ENCODE measurements around the gene ZNF804B. TPM values are rescaled to one million over a fixed set of nuclear protein-coding genes. Genes with fewer than 3 reads are reported as not detected.

The ZNF804B gene
- total and polyA plus RNA-seq, 4 experiments from 2014 or later = not detected

DNA sequence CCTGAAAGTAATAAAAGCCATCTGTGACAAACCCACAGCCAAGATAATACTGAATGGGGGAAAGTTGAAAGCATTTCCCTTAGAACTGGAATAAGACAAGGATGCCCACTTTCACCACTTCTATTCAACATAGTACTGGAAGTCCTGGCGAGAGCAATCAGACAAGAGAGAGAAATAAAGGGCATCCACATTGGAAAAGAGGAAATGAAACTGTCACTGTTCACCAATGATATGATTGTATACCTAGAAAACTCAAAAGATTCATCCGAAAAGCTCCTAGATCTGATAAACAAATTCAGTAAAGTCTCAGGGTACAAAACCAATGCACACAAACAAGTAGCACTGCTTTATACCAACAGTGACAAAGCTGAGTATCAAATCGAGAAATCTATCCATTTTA lies 617.7 kb downstream of the ZNF804B start:
- Histone ChIP-seq H3K9me3 (ENCODE audit: control insufficient read depth in 1 of 2, low read length in 2 of 2) (no peaks in the 10 kb centered on the region), H3K27ac (ENCODE audit: low read depth, low read length) (no peak overlapping the region), H3K4me1 (ENCODE audit: insufficient read depth, low read length) (no peaks in the 10 kb centered on the region), H3K36me3 (ENCODE audit: insufficient read depth, low read length) (no peaks in the 10 kb centered on the region), H3K4me3 (ENCODE audit: low read length in 2 of 2) (no peak overlapping the region), H3K27me3 (ENCODE audit: insufficient read depth, low read length) (no peaks in the 10 kb centered on the region)
- Mint-ChIP-seq H3K27ac (no peak overlapping the region), H3K27me3 (no peaks in the 10 kb centered on the region), H3K4me3 (no peak overlapping the region), H3K36me3 (no peaks in the 10 kb centered on the region), H3K4me1 (no peaks in the 10 kb centered on the region), H3K9me3 (peaks cover 0 to 12% (median 4%) of the 10 kb centered on the region in 8 donors)
- POLR2A ChIA-PET (ENCODE audit: partially characterized antibody) = no interaction called here
- CTCF ChIA-PET (ENCODE audit: partially characterized antibody) = no interaction called here
- DNase-seq = no peak
- intact Hi-C loops (cut with micrococcal nuclease) = no loop called here

DNA sequence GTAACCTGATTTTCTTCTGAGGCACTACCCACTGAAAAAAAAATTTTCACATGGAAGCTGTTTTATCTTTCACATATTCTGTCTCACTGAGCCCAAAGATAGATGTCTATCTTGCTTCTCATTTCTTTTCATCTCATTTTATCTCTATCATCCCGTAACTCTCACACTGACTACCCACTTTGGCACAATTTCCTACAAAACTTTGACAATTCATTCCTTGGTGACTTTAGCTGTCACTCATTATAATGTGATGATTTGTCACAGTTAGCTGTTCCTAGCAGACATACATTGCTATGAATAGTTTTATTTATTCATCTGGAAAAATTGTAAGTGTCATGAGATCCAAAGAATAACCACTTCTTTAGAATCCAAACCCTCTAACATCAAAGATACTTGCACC lies 625.9 kb downstream of the ZNF804B start:
- Histone ChIP-seq H3K27me3 (ENCODE audit: insufficient read depth, low read length) (no peaks in the 10 kb centered on the region), H3K36me3 (ENCODE audit: insufficient read depth, low read length) (no peaks in the 10 kb centered on the region), H3K27ac (ENCODE audit: low read depth, low read length) (no peak overlapping the region), H3K9me3 (ENCODE audit: control insufficient read depth in 1 of 2, low read length in 2 of 2) (no peaks in the 10 kb centered on the region), H3K4me1 (ENCODE audit: insufficient read depth, low read length) (no peaks in the 10 kb centered on the region), H3K4me3 (ENCODE audit: low read length in 2 of 2) (no peak overlapping the region)
- ChIA-PET CTCF (ENCODE audit: partially characterized antibody) (no interaction called here), POLR2A (ENCODE audit: partially characterized antibody) (no interaction called here)
- no peak for DNase-seq
- Mint-ChIP-seq H3K27ac (no peak overlapping the region), H3K4me3 (no peak overlapping the region), H3K36me3 (no peaks in the 10 kb centered on the region), H3K4me1 (no peaks in the 10 kb centered on the region), H3K27me3 (no peaks in the 10 kb centered on the region), H3K9me3 (peaks cover 0 to 7% (median 4%) of the 10 kb centered on the region in 8 donors)
- intact Hi-C loops (cut with micrococcal nuclease) = no loop called here

Other genes with a start within 250 kb of the ZNF804B start
- not detected for gene TEX47, start 36.0 kb downstream of the ZNF804B start, total RNA-seq
- gene TEX47, start 36.0 kb downstream of the ZNF804B start, polyA plus RNA-seq = not detected